Astrocyte (in vitro differentiated cells and primary cell): Measurements from ENCODE around the gene RASD1.

ENCODE experiments used
- CTCF ChIP-seq: IDR thresholded peaks from 2 replicates; pipeline ENCODE4 v1.5.1; 2011; ENCODE audit warnings: low read depth, mild to moderate bottlenecking, inconsistent platforms, low read length, moderate library complexity; ENCODE audit not compliant: insufficient read depth
- EZH2 ChIP-seq: IDR thresholded peaks from 2 replicates; pipeline ENCODE4 v1.6.1; 2012; ENCODE audit warnings: mild to moderate bottlenecking, low read length, inconsistent platforms; ENCODE audit not compliant: insufficient read depth

GRCh38 chr17:17516941-17517720 lies 20.9 kb upstream of the RASD1 start:
- TF ChIP-seq EZH2 (no peak), CTCF (no peak)
